Measurements from ENCODE around the gene ALDH6A1.

Gene ALDH6A1

DNA sequence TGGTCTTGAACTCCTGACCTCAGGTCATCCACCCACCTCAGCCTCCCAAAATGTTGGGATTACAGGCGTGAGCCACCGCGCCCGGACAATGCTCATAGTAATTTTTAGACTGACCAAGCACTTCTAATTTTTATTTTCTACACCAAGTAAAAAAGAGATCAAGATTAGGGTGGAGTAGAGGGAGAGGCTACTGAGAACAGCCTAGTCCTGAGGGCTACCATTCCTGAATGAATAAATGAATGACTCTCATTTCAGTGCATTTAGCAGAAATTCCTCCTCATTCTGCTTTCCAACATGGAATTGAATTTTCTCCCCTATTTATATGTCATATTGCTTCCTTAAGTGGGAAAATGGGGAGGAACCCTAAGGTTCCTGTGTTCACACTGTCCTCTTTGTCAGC is 38.7 kb downstream of the ALDH6A1 start:
- TF ChIP-seq, protein P1, sequence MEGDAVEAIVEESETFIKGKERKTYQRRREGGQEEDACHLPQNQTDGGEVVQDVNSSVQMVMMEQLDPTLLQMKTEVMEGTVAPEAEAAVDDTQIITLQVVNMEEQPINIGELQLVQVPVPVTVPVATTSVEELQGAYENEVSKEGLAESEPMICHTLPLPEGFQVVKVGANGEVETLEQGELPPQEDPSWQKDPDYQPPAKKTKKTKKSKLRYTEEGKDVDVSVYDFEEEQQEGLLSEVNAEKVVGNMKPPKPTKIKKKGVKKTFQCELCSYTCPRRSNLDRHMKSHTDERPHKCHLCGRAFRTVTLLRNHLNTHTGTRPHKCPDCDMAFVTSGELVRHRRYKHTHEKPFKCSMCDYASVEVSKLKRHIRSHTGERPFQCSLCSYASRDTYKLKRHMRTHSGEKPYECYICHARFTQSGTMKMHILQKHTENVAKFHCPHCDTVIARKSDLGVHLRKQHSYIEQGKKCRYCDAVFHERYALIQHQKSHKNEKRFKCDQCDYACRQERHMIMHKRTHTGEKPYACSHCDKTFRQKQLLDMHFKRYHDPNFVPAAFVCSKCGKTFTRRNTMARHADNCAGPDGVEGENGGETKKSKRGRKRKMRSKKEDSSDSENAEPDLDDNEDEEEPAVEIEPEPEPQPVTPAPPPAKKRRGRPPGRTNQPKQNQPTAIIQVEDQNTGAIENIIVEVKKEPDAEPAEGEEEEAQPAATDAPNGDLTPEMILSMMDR (conservative IDR thresholded peaks at IDR 0.05) = no peak
- no peak for TF ChIP-seq ZFX (IDR thresholded peaks at IDR 0.05)
- H3K27ac ChIP-seq = no peak overlapping the region

DNA sequence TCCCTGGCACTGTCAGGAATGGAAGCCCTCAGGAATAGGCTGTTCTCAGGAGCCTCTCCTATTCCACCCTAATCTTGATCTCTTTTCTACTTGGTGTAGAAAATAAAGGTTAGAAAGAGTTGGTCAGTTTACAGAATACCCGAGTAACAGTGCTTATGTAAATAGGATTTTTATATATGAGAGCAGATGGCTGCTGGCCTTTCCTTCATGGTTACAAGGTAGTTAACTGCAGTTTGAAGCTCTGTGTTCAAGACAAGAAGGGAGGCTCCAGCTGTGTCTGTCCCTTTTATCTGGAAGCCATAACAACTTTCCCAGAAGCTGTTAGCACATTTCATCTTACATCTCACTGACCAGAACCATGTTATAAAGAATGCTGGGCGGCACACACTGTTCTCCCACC is 42.0 kb downstream of the ALDH6A1 start:
- no peak overlapping the region for H3K27ac ChIP-seq
- TF ChIP-seq, protein P1 (conservative IDR thresholded peaks at IDR 0.05) = no peak
- TF ChIP-seq ZFX (IDR thresholded peaks at IDR 0.05) = no peak

DNA sequence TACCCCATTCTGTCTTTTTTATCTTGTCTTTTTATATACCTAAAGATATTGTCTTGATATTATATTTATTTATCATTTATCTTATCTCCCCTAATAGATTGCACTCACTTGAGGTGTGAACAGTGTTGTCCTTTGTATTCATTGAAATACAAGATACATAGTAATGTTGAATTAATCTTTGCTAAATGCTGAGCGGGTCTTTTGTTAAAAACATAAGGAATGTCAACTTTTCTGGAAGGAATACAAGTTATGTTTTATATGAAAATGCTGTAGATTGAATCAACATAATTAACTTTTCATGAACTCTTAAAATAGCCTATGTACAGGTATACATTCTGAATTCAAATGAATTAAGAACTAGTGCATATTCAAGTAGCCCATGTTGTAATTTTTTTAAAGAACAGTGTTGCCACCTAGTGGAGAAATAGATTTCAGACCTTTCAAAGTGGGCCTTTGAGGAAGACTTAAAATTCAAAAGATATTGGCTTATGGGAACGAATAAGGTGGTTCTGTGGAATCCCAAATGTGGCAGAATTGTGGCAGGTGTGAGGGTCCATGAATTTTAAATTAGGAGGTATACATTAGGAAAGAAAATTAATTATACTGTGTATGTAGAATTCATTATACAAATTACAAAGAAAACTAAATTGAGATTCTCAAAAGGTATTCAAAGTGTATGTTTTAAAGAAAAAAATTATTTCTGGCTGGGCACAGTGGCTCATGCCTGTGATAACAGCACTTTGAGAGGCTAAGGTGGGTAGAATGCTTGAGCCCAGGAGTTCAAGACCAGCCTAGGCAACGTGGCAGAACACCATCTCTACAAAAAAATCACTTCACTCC is 46.0 kb downstream of the ALDH6A1 start:
- no peak for TF ChIP-seq ZFX (IDR thresholded peaks at IDR 0.05)
- TF ChIP-seq, protein P1 (conservative IDR thresholded peaks at IDR 0.05) = peak; percentile 85
- no peak overlapping the region for H3K27ac ChIP-seq

DNA sequence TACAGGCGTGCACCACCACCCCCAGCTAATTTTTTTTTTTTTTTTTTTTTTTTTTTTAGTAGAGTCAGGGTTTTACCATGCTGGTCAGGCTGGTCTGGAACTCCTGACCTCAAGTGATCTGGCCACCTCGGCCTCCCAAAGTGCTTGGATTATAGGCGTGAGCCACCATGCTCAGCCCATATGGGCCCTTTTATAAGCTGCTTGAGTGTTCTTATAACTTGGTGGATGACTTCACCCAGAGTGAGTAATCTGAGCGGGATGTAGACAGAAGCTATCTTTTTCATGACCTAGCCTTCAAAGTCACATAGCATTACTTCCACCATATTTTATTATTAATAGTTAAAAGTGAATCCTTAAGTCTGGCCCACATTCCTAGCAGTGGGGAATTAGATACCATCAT is 48.7 kb downstream of the ALDH6A1 start:
- no peak for TF ChIP-seq ZFX (IDR thresholded peaks at IDR 0.05)
- TF ChIP-seq, protein P1 (conservative IDR thresholded peaks at IDR 0.05) = no peak
- H3K27ac ChIP-seq = no peak overlapping the region

DNA sequence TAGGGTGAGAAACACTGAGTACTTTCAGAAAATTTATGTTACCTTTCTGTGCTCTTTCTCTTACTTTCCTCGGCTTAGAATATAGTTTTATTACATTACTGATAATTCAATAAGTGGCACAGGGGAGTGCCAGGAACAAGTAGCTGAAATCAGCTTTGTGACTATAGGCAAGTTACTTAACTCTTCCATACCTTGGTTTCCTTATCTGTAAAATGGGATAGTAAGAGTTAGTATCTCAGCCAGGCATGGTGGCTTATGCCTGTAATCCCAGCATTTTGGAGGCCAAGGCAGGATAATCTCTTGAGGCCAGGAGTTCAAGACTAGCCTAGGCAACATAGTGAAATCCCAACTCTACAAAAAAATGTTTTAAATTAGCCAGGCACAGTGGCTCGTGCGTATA is 49.7 kb downstream of the ALDH6A1 start:
- no peak overlapping the region for H3K27ac ChIP-seq
- TF ChIP-seq ZFX (IDR thresholded peaks at IDR 0.05) = no peak
- TF ChIP-seq, protein P1 (conservative IDR thresholded peaks at IDR 0.05) = no peak

DNA sequence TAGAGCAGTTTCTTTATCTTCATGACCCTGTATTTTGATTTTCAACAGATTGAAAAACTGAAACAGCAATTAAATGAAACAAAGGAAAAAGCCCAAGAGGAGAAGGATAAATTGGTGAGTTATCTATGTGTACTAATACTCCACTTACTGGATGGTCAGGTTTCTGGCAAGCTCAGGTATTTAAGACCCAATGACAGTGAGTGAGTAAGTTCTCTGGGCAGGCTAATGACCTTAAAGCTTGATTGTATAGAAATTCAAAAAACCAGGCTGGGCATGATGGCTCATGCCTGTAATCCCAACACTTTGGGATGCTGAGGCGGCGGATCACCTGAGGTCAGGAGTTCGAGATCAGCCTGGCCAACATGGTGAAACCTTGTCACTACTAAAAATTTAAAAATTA is 55.1 kb downstream of the ALDH6A1 start:
- TF ChIP-seq ZFX (IDR thresholded peaks at IDR 0.05) = no peak
- H3K27ac ChIP-seq = no peak overlapping the region

DNA sequence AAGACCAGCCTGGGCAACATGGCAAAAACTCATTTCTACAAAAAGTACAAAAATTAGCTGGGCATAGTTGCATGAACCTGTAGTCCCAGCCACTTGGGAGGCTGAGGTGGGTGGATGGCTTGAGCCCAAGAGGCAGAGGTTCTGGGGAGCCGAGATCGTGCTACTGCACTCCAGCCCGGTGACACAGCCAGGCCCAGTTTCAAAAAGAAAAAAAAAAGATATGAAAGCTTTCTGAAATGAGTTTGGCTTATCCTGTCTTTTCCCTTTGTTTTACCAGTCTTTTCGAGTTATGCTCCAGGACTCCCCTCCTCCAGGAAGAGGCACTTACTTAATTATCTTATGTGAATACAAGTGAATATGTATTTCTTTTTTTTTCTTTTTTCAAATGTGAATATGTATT is 61.9 kb downstream of the ALDH6A1 start:
- H3K27ac ChIP-seq = no peak overlapping the region
- TF ChIP-seq ZFX (IDR thresholded peaks at IDR 0.05) = no peak
- TF ChIP-seq, protein P1 (conservative IDR thresholded peaks at IDR 0.05) = no peak
